Activated CD4-positive, CD25-positive, alpha-beta regulatory T cell treated with anti-CD3 and anti-CD28 coated beads, Interleukin-2, amount 50 U/mL, for 16 hours (primary cell): ENCODE results near the gene NPW.

ENCODE experiments used
- DNase-seq: peaks from one replicate; pipeline ENCODE4 v3.0.0-alpha.2; 2020; ENCODE audit warnings: low read depth, low spot score

Gene NPW

DNA sequence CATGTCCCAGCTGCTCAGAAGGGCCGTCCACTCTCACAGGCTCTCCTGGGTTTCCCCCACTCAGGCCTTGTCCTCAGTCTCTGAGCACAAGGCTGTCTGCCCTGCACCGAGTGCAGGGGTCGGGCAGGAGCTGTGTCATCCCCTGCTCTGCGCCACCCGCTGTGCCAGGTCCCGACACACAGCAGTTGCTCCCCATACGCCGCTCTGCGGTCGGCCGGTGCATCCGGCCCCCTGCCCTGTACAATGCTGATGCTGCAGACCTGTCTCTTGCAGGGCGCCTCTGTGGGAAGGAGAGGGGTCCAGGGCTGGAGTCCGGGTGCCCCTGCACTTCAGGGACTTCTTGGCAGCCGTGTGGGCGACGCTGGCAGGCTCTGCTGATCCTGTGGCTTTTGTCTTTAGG, 34.3 kb downstream of the NPW start:
- DNase-seq, result no peak

DNA sequence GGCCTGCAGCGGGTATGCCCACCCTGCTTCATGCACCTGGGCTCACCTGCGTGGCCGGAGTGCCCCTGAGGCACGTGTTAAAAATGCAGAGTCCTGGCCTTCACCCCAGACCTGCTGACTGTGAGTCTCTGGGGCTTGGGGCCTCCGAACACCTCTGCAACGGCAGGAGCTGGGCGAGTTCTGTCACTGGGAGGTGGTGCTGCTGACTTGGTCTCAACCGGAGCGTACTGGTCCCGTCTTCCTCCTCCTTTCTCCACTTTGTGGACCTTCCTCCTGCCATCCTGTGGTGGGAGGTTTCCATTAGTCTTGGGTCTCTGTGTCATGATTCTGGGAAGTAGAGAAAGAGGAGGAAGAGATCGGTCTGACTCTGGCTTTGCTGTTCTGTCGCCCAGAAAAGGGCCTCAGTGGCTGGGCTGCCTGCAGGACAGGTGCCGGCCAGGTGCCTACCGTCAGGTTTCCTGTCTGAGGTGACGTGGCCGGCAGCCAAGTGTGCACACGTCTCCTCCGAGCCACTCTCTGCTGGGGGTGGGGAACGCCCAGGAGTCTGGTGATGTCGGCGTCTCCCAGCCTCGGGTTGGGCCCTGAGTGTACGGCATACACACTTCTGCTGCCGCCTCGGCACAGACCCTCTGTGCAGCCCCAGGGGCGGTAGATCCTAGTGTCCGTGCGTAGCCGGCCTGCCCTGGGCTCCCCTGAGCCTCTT, 35.1 kb downstream of the NPW start:
- DNase-seq, result no peak

DNA sequence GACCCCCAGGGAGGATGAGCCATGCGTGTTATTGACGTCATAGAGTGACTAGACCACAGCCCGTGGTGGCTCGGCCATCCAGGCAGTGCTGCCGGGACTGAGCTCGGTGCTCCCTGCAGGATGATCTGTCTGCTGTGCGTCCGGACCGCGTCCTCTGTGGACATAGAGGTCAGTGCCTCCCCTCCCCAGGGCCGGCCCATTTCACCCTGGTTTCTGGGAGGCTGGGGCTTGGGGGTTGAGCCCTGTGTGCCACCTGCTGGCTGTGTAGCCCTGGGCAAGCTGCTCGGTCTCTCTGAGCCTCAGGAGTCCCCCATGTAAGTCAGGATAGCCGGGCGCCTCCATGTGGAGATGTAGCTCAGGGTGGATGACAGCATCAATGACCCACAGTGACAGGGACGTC, 36.5 kb downstream of the NPW start:
- no peak for DNase-seq

DNA sequence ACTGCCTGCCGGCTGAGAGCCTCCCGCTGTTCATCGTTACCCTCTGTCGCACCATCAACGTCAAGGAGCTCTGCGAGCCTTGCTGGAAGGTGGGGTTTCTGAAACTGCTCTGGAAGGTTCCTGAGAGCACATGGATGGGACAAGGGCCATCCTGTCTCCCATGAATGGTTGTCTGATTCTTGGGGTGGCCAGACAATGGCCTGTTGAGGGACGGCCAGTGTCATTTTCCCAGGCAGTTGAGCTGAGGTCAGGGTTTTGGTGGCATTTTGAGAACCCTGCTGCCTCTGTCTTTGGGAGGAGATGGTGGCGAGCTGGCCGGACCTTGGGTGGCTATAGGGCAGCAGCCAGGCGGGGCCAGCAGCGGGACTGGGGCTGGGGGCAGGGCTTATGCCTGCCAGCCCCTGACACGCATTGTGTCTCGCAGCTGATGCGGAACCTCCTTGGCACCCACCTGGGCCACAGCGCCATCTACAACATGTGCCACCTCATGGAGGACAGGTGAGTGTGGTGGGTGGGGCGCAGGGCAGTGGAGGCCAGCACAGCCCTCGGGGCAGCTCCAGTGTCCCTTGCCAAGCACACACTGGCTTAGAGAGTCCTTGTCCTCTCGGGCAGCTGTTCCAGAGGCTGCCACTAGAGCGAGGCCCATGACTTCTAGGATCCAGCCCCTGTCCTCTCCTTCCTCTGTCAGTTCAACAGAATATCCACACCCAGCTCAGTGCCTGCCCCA, 37.3 kb downstream of the NPW start:
- DNase-seq, result no peak

DNA sequence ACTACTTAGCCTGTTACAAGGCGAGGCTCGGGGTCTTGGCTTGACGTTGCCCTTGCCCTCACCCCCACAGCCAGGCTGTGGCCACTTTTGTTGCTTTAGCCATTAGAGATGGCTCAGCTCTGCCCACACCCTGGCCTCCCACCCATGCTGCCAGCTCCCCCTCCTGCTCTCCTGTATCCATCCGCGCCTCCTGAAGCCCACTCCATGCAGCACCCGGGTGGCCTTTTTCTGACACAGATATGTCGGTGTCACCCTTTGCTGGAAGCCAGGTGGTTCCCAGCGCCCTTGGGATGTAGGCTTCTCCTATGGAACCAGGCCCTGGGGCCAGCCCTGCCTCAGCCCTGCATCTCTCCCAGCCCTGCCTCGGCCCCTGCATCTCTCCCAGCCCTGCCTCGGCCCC, 37.9 kb downstream of the NPW start:
- DNase-seq, result no peak

DNA sequence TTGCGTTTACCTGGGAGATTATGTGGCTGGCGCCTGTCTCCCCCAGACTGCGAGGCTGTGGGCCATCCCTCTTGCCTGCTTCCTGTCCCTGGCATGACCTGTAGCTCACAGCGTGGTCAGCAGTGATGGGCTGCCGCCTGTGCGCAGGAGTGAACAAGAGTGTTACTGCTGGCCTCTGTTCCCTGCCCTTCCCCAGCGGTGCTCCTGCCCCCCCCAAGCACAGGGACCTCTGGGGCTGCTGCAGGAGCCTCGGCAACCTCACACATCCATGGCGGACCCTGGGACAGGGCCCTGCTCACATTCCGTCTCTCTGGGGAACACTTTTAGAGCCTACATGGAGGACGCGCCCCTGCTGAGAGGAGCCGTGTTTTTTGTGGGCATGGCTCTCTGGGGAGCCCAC, 38.8 kb downstream of the NPW start:
- DNase-seq, result no peak

DNA sequence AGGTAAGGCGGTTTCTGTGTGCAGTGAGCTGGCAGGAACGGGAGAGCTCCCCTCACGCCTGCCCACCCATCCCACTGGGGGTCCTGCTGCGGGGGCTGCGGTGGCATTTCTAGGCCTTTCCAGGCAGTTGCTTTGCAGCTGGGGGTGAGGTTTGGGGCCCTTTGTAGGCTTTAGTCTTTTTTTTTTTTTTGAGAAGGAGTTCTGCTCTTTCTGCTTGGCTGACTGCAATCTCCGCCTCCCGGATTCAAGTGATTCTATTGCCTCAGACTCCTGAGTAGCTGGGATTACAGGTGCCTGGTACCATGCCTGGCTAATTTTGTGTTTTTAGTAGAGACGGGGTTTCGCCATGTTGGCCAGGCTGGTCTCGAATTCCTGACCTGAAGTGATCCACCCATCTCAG, 39.3 kb downstream of the NPW start:
- no peak for DNase-seq

DNA sequence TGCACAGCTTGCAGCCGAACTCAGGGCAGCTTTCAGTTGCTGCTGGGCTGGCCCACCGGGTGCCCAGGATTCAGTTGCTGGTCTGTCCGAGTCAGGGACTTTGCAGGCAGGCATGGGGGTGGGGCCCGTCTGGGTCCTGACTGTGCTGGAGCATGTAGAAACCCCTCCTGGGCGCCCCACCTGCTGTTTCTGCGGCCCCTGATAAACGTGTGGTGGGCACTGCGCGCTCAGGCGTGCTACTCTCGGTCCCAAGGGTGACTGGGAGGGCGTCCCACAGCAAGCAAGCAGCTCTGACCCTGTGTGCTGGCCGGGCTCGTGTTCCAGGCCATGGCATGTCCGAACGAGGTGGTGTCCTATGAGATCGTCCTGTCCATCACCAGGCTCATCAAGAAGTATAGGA, 40.8 kb downstream of the NPW start:
- DNase-seq, result no peak

DNA sequence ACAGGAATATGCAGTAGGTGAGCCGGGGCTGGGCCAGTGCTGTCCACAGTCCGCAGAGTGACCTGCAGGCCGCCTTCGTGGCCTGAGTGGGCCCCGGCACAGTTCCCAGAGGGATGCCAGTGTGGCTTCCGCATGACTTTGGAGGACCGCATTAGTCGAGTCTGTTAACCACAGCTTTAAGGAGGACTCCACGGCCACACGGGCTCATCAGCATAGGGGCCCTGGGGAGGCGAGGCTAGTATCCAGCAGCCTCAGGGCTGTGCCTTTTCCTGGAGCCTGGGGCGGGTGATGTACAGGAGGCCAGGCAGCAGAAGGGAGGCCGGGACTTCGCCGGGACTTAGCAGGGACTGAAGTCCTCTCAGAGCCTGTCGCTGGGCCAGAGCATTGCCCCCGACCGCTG, 41.4 kb downstream of the NPW start:
- no peak for DNase-seq

DNA sequence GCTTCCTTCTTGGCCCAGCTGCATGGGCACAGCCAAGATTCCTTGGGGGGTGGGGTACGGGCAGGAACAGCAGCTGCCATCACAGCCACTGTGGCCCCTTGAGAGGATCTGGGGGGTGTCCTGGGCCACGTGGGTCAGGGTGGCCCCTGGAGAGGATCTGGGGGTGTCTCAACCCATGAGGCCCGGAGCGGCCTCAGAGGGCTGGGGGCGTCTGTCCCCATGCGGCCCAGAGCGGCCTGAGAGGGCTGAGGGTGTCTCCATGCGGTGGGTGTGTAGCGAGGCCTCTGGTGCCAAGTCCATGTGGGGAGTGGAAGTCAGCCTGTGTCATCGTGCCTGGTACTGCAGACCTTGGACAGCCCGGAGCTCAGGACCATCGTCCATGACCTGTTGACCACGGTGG, 41.9 kb downstream of the NPW start:
- no peak for DNase-seq

DNA sequence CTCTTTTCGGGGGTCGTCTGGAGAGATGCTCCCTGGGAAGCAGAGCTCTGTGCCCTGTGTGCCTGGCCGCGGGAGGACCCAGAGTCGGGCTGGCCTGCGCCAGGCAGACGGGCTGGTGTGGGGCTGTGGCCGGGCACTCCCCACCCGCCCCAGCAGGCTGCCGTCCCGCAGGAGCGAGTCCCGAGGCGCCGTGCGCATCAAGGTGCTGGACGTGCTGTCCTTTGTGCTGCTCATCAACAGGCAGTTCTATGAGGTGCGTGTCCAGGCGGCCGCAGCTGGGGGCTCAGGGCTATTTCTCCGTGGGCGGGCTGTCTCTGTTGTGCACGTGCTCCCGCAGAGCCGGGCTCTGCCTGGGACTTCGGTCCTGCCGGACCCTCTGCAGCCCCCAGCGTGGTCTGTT, 43.2 kb downstream of the NPW start:
- DNase-seq, result no peak

DNA sequence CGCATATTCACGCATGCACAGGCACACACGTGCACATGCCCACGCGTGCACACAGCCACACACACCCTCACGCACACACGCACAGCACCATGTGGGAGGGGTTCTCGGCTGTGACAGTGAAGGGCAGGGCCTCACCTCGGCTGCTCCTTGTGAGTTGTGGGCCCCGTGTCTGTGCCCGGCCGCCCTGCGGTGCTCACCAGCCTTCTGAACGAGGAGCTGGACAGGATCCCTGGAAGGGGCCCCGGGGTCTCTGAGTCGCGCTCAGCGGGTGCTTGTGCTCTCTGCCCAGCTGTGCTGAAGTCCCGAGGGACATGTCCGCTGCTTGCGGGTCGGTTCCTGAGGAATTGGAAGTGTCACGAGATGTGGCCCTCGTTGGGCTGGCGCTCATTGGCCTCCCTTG, 44.3 kb downstream of the NPW start:
- DNase-seq, result no peak

DNA sequence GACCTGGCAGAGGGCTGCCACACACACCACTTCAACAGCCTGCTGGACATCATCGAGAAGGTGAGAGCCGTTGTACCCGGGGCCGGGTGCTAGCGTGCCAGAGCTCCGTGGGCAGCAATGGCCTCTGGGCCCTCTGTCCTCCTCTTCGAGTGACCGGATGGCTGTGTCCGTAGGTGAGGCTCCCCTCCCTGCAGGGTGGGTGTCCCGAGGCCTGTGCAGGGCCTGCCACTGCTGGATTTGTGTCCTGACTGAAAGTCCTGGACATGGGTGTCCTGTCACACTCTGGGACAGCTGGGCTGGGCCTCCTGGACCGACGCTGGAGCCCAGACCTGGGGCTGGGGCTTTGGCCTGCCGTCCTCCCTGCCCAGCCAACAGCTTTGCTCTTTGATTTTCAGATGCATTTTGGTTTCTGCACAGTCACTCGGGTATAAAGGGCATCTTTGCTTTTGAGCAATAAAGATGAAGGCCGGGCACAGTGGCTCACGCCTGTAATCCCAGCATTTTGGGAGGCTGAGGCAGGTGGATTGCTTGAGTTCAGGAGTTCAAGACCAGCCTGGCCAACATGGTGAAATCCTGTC, 44.9 kb downstream of the NPW start:
- DNase-seq, result no peak

DNA sequence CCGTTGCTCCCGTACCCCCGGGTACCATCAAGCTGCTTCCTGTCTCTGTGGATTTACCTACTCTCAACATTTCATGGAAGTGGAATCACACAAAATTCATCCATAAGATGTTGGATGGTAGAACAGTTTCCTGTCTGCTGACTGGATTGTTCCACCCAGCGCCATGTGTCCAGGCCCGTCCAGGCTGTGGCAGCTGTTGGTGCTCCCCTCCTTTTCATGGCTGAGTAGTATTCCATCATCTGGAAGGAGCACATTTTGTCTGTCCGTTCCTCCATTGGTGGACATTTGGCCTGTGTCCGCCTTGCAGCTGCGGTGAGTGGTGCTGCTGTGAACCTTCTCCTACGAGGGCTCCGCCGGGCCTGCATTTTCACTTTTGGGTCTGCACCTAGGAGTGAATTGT, 46.6 kb downstream of the NPW start:
- DNase-seq, result no peak
